ENCODE data around the gene ARHGAP24.

The ARHGAP24 gene

GRCh38 chr4:86043755-86044592, 569.0 kb downstream of the ARHGAP24 start:
- DNase-seq = no peak

DNA sequence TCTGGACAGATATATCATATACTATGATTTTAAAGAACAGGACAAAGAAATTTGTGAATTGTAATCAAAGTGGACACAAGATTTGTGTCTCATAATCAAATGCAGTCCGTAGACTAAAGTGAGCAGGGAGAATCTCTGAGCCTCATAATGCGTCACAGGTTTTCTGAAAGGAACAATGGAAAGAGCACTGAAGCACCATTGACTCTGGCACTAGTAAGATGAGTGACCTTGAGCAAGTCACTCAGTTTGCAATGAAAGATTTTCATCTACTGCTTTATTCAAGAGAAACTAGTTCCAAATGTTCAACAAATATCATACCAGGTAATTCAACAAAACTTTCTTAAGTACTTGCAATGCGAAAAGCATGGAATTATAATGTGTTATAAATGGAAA, 569.6 kb downstream of the ARHGAP24 start:
- DNase-seq = no peak

DNA sequence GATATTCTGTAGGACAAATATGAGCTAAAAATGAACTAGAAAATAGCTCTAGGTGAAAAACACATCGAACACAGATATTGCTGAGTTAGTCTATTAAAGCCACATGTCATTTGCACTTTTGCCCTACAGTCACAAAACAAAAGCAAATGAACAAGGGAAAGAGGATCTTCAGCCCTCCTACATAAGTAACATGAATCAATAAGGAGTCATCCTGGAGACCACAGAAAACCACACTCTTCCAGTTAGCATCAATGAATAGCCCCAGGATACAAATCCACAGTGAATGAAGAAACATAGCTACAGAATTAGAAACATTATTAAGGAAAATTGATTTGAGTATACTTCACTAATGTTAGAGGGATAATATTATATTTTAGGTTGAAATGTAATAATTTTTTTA, 573.5 kb downstream of the ARHGAP24 start:
- no peak for DNase-seq

DNA sequence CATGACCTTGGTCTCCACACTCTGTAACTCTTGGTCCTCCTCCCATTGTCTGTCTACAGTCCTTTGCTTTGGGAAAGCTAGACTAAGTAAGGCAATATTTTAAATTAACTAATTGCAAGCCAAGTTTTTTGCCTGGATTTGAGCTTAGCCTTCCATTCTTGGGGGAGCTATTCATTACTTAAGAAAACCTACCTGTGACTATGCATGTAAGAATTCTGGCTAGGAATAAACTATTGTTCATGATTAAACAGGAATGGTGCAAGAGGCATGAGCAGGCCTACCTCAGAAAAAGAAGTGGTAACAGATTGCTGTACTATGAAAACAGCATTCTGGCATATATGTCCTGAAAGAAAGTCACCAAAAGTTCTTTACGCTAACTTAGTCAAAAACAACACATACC, 575.5 kb downstream of the ARHGAP24 start:
- no peak for DNase-seq

Data from activated T-cell treated with anti-CD3 and anti-CD28 coated beads, Interleukin-2, amount 50 U/mL, for 1 hour (primary cell).